OCI-LY7 (cell line): ENCODE data around the gene CNTNAP5. TPM values are rescaled to one million over a fixed set of nuclear protein-coding genes. Genes with fewer than 3 reads are reported as not detected.

Experiments used
- BruUV-seq: library from RNA; stranded (reverse); fragments of 400-500 nt; replicated peaks from 2 replicates; lab custom pipeline; 2021; lab: Mats Ljungman, UMichigan
- CTCF ChIA-PET: fragments of 300-600 bp; sonication (Branson Sonifier 250); formaldehyde crosslinking; loops from one replicate; lab custom pipeline; 2022; ENCODE audit warnings: antibody characterized with exemption; ENCODE audit not compliant: unreplicated experiment; lab: Charles Lee
- POLR2A ChIA-PET: fragments of 300-600 bp; sonication (Branson Sonifier 250); formaldehyde crosslinking; loops from one replicate; lab custom pipeline; 2022; ENCODE audit warnings: antibody characterized with exemption; lab: Charles Lee
- DNase-seq: peaks from one replicate; pipeline ENCODE4 v3.0.0-alpha.2; 2015; ENCODE audit warnings: low spot score
- H2AFZ ChIP-seq: fragments of 200-600 bp; sonication (generic), shearing (Covaris generic); 2 replicates; pipeline ENCODE4 v1.6.1; 2014; ENCODE audit warnings: mild to moderate bottlenecking, antibody characterized with exemption, low read length, moderate library complexity
- H3K27ac ChIP-seq: fragments of 200-600 bp; sonication (generic); 2 replicates; pipeline ENCODE4 v1.5.1; 2014; ENCODE audit warnings: mixed run types, low read depth, mild to moderate bottlenecking, moderate library complexity, low read length, inconsistent platforms; ENCODE audit not compliant: poor library complexity, severe bottlenecking
- H3K36me3 ChIP-seq: fragments of 200-600 bp; sonication (generic); 2 replicates; pipeline ENCODE4 v1.6.1; 2014; ENCODE audit warnings: mild to moderate bottlenecking, antibody characterized with exemption, low read length, moderate library complexity, mixed read lengths; ENCODE audit not compliant: insufficient read depth
- H3K4me1 ChIP-seq: fragments of 200-600 bp; sonication (generic); 2 replicates; pipeline ENCODE4 v1.5.1; 2014; ENCODE audit warnings: mild to moderate bottlenecking, low read length; ENCODE audit not compliant: insufficient read depth, poor library complexity, severe bottlenecking
- H3K4me2 ChIP-seq: fragments of 200-600 bp; sonication (generic); 2 replicates; pipeline ENCODE4 v1.6.1; 2014; ENCODE audit warnings: mild to moderate bottlenecking, low read length
- H3K4me3 ChIP-seq: fragments of 200-600 bp; sonication (generic); 2 replicates; pipeline ENCODE4 v1.5.1; 2014; ENCODE audit warnings: mild to moderate bottlenecking, low read depth, low read length; ENCODE audit not compliant: poor library complexity, severe bottlenecking
- H3K79me2 ChIP-seq: fragments of 200-600 bp; sonication (generic); 2 replicates; pipeline ENCODE4 v1.6.1; 2016; ENCODE audit warnings: low read depth, mild to moderate bottlenecking, low read length, moderate library complexity, mixed read lengths; ENCODE audit not compliant: insufficient read depth
- H3K9me2 ChIP-seq: fragments of 200-600 bp; sonication (generic); 2 replicates; pipeline ENCODE4 v1.6.1; 2016; ENCODE audit warnings: mild to moderate bottlenecking, low read length, mixed read lengths; ENCODE audit not compliant: insufficient read depth
- H3K9me3 ChIP-seq: fragments of 200-600 bp; sonication (generic); 2 replicates; pipeline ENCODE4 v1.6.1; 2014; ENCODE audit warnings: mild to moderate bottlenecking, mixed run types, low read length, mixed read lengths
- H4K20me1 ChIP-seq: fragments of 200-600 bp; sonication (generic); 2 replicates; pipeline ENCODE4 v1.6.1; 2014; ENCODE audit warnings: mild to moderate bottlenecking, antibody characterized with exemption, low read length, moderate library complexity, mixed read lengths; ENCODE audit not compliant: insufficient read depth
- CTCF ChIP-seq: fragments of 200-600 bp; sonication (generic); conservative IDR thresholded peaks from 2 replicates; pipeline ENCODE4 v1.5.1; 2014; ENCODE audit warnings: mild to moderate bottlenecking, antibody characterized with exemption, low read length, moderate library complexity, mixed read lengths
- EZH2phosphoT487 ChIP-seq: fragments of 200-600 bp; sonication (generic); IDR thresholded peaks from 2 replicates; pipeline ENCODE4 v1.6.1; 2018; ENCODE audit warnings: low read depth, borderline replicate concordance, mild to moderate bottlenecking, mixed run types, antibody characterized with exemption, low read length, moderate library complexity, mixed read lengths
- intact Hi-C: fragments of 100-400 bp; cut with micrococcal nuclease; formaldehyde crosslinking; loops from one replicate; pipeline ENCODE4 v1.10.0; 2022; ENCODE audit not compliant: unreplicated experiment
- total RNA-seq, 2 experiments: library from RNA; depleted of rRNA in 1 of 2; stranded (reverse); fragments of >200 nt in 1 of 2; shearing (Covaris generic) in 1 of 2; gene quantifications; 2 replicates each; pipeline ENCODE4 v1.2.3, GENCODE V29; 2014 to 2022

Gene CNTNAP5
- total RNA-seq, 2 experiments from 2014 or later, result not detected

- H2AFZ ChIP-seq, result no peak overlapping the region
- no peak overlapping the region for H3K27ac ChIP-seq
- no peaks in the 10 kb centered on the region for H3K79me2 ChIP-seq
- H4K20me1 ChIP-seq, result no peaks in the 10 kb centered on the region
- TF ChIP-seq CTCF (no peak), EZH2phosphoT487 (no peak)
- no peaks in the 10 kb centered on the region for H3K9me2 ChIP-seq
- CTCF ChIA-PET, result no interaction called here
- DNase-seq, result no peak
- intact Hi-C loops, result no loop called here
- H3K4me3 ChIP-seq, result no peak overlapping the region
- no peaks in the 10 kb centered on the region for H3K36me3 ChIP-seq
- no peaks in the 10 kb centered on the region for H3K4me1 ChIP-seq
- no TSS peak for BruUV-seq
- H3K9me3 ChIP-seq, result no peaks in the 10 kb centered on the region
- POLR2A ChIA-PET, result interaction anchor here (0.7 kb wide), 1 partner anchor 845 kb away, joined by 3 read pairs; no protein-coding TSS in a partner anchor
- no peak overlapping the region for H3K4me2 ChIP-seq
These were observed 730.3 kb downstream of the CNTNAP5 start for GRCh38 chr2:124755386-124755785.

- no peaks in the 10 kb centered on the region for H3K4me1 ChIP-seq
- no TSS peak for BruUV-seq
- H3K36me3 ChIP-seq, result no peaks in the 10 kb centered on the region
- no peak for DNase-seq
- CTCF ChIA-PET, result no interaction called here
- intact Hi-C loops, result no loop called here
- no peak for TF ChIP-seq EZH2phosphoT487
- TF ChIP-seq CTCF, result no peak
- no peaks in the 10 kb centered on the region for H4K20me1 ChIP-seq
- POLR2A ChIA-PET, result interaction anchor here (0.6 kb wide), 1 partner anchor 78 kb away, joined by 3 read pairs; no protein-coding TSS in a partner anchor
- no peaks in the 10 kb centered on the region for H3K9me3 ChIP-seq
- no peak overlapping the region for H2AFZ ChIP-seq
- no peak overlapping the region for H3K4me3 ChIP-seq
- 0 out of 2 replicates have a peak, but pooled peaks cover under 1% of the 10 kb centered on the region for H3K9me2 ChIP-seq
- no peak overlapping the region for H3K4me2 ChIP-seq
- H3K27ac ChIP-seq, result no peak overlapping the region
- no peaks in the 10 kb centered on the region for H3K79me2 ChIP-seq
These were observed 731.0 kb downstream of the CNTNAP5 start for GRCh38 chr2:124756048-124756447.

- H2AFZ ChIP-seq, result no peak overlapping the region
- H3K9me3 ChIP-seq, result no peaks in the 10 kb centered on the region
- CTCF ChIA-PET, result no interaction called here
- intact Hi-C loops, result no loop called here
- 0 out of 2 replicates have a peak, but pooled peaks cover 5% of the 10 kb centered on the region for H3K9me2 ChIP-seq
- POLR2A ChIA-PET, result no interaction called here
- H3K79me2 ChIP-seq, result no peaks in the 10 kb centered on the region
- BruUV-seq, result no TSS peak
- no peaks in the 10 kb centered on the region for H4K20me1 ChIP-seq
- no peak for DNase-seq
- H3K4me2 ChIP-seq, result no peak overlapping the region
- no peaks in the 10 kb centered on the region for H3K36me3 ChIP-seq
- H3K4me1 ChIP-seq, result no peaks in the 10 kb centered on the region
- no peak overlapping the region for H3K27ac ChIP-seq
- no peak overlapping the region for H3K4me3 ChIP-seq
- TF ChIP-seq CTCF (no peak), EZH2phosphoT487 (no peak)
These were observed 737.3 kb downstream of the CNTNAP5 start for GRCh38 chr2:124762388-124762787.
